Fibroblast of lung (primary cell): ENCODE measurements around the gene GNB2.
"Not testable (repeated sequence)": the region's sequence is repeated elsewhere in the genome, so short reads cannot be mapped to it uniquely, and the experiment has no call there.

Experiments used
- EZH2 ChIP-seq: IDR thresholded peaks from 2 replicates; pipeline ENCODE4 v1.5.1; 2012; ENCODE audit warnings: low read length, control low read depth, mild to moderate bottlenecking; ENCODE audit errors: missing control alignments
- TF ChIP-seq, protein P1 (sequence below), 2 donors: IDR thresholded peaks in 1 of 2; conservative IDR thresholded peaks in 1 of 2; 1 replicate in 1 of 2; 2 replicates in 1 of 2; pipeline ENCODE4 v1.5.1; 2011 to 2012; ENCODE audit warnings: low read length in 2 of 2, control low read depth in 1 of 2, inconsistent platforms in 1 of 2, low read depth in 1 of 2, mild to moderate bottlenecking in 1 of 2

- TF ChIP-seq, protein P1, sequence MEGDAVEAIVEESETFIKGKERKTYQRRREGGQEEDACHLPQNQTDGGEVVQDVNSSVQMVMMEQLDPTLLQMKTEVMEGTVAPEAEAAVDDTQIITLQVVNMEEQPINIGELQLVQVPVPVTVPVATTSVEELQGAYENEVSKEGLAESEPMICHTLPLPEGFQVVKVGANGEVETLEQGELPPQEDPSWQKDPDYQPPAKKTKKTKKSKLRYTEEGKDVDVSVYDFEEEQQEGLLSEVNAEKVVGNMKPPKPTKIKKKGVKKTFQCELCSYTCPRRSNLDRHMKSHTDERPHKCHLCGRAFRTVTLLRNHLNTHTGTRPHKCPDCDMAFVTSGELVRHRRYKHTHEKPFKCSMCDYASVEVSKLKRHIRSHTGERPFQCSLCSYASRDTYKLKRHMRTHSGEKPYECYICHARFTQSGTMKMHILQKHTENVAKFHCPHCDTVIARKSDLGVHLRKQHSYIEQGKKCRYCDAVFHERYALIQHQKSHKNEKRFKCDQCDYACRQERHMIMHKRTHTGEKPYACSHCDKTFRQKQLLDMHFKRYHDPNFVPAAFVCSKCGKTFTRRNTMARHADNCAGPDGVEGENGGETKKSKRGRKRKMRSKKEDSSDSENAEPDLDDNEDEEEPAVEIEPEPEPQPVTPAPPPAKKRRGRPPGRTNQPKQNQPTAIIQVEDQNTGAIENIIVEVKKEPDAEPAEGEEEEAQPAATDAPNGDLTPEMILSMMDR (conservative IDR thresholded peaks at IDR 0.05 in 1 of 2, IDR thresholded peaks at IDR 0.05 in 1 of 2; ENCODE audit: low read depth in 1 of 2, low read length in 2 of 2), result not testable (repeated sequence)
- TF ChIP-seq EZH2, result not testable (repeated sequence)
Measured at GRCh38 chr7:100662194-100662776, 11.3 kb upstream of the GNB2 start.
